HG03097 (cell line): Measurements from ENCODE around the gene BICRA.
"Not testable (repeated sequence)": the region's sequence is repeated elsewhere in the genome, so short reads cannot be mapped to it uniquely, and the experiment has no call there.

Experiments used
- ATAC-seq: cut with Tn5 transposase; IDR thresholded peaks from one replicate; pipeline ENCODE4 v1.9.1; 2021; ENCODE audit not compliant: unreplicated experiment, low FRiP score

Gene BICRA

DNA sequence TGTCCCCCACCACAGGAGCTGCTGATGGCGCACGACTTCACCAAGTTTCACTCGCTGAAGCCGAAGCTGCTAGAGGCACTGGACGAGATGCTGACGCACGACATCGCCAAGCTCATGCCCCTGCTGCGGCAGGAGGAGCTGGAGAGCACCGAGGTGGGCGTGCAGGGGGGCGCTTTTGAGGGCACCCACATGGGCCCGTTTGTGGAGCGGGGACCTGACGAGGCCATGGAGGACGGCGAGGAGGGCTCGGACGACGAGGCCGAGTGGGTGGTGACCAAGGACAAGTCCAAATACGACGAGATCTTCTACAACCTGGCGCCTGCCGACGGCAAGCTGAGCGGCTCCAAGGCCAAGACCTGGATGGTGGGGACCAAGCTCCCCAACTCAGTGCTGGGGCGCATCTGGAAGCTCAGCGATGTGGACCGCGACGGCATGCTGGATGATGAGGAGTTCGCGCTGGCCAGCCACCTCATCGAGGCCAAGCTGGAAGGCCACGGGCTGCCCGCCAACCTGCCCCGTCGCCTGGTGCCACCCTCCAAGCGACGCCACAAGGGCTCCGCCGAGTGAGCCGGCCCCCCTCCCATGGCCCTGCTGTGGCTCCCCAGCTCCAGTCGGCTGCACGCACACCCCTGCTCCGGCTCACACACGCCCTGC is 132.1 kb downstream of the BICRA start:
- ATAC-seq, result no peak

DNA sequence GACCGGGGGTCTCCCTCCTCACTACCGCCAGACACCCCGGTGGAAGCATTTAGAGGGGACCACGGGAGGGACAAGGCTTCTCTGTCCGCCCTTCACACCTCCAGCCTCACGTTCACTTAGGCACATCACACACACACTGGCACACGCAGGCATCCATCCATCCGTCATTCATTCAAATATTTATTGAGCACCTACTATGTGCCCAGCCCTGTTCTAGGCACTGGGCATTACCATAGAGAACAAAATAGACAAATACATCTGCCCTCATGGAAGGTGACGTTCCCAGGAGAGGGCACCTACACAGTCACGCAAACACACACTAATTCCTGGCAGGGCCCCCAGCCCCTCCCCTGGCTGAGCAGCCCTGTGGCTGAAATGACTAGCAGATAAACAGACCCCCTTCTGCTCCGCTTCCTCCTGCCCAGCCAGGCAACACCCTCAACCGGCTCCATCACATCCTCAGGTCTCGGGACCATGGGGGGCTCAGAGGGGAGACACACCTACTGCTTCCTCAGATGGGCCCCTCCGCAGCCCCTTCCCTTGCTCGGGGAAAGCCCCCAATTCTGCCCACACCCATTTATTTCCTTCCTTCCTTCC is 132.7 kb downstream of the BICRA start:
- ATAC-seq, result no peak

DNA sequence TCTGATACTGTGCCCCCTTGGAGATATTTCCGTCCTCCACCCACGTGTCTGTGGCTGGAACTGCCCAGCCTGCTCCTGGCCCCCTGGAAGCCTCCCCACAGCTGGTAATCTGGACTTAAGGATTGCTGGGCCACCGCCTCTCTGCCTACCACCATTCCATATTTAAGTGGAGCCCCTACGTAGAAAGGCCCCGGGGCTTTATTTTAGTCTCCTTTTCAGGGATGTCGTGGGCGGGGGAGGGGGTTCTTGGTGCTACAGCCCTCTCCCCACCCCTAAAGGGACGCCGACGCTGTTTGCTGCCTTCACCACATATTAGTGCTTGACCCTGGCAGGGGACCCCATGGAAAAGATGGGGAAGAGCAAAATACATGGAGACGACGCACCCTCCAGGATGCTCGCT is 133.7 kb downstream of the BICRA start:
- no peak for ATAC-seq

DNA sequence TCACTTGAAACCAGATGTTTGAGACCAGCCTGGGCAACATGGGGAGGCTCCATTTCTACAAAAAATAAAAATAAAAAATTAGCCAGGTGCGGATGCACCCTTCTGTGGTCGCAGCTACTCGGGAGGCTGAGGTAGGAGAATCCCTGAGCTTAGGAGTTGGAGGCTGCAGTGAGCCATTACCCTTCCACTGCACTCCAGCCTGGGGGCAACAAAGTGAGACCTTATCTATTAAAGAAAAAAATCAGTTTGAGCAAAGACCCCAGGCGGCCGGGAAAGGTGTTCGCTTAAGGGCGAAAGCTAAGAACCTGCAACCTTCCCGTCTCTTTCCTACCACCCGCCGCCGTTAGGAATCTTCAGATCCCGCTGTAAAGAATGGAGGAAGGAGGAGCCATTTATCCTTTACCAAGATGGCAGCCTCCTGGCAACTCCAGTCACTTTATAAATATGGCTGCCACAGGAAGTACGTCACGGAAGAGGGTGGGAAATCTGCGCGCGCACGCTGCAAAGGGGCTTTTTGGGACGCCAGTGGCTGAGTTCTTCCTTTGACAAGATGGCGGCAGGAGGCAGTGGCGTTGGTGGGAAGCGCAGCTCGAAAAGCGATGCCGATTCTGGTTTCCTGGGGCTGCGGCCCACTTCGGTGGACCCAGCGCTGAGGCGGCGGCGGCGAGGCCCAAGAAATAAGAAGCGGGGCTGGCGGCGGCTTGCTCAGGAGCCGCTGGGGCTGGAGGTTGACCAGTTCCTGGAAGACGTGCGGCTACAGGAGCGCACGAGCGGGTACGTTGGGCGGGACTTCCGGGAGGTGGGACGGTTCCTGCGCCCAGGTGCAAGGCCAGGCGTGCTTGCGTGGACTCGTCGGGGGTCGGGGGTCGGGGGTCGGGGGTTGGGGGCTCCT is 136.3 kb downstream of the BICRA start, which contains the start of gene NOP53:
Gene NOP53, plus strand, starts transcription at position 537 of the 892 bp plus-strand sequence. Its CDS starts 14 bp downstream, at position 551.
- peak; percentile 72 for ATAC-seq

DNA sequence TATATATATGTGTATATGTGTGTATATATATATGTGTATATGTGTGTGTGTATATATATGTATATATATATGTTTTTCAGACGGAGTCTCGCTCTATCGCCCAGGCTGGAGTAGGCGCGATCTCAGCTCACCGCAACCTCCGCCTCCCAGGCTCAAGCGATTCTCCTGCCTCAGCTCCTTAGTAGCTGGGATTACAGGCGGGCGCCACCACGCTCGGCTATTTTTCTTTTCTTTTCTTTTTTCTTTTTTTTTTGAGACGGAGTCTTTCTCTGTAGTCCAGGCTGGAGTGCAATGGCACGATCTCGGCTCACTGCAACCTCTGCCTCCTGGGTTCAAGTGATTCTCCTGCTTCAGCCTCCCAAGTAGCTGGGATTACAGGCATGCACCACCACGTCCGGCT is 137.2 kb downstream of the BICRA start:
- not testable (repeated sequence) for ATAC-seq

DNA sequence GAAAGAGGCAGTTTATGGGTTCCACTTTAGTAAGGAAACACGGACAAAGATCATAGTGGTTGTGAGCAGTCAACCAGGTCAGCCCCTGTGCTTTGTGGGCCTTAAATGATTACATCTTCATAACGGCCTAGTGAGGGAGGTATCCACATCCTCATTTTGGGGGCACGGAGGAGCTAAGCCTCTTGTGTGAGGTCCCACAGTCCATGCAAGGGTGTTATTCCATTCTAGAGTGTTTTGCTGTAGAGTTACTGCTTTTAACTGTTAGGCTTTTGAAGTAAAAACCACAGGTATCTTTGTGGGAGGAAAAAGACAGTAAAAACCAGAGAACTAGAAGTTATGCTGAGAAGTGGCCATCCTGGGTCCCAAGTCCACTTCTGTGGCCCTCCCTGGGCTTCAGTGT is 140.4 kb downstream of the BICRA start:
- ATAC-seq, result no peak

DNA sequence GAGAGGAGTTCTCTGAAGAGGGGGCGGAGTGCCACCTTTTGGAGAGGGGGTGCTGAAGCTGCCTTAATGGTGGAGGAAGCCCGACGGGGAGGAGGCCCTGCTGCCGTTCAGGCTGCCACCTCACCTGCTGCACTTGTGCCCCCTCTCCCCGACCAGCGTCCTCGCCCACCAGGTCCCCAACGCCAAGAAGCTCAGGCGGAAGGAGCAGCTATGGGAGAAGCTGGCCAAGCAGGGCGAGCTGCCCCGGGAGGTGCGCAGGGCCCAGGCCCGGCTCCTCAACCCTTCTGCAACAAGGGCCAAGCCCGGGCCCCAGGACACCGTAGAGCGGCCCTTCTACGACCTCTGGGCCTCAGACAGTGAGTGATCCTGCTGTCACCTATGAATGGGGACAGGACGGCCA is 141.8 kb downstream of the BICRA start:
- no peak for ATAC-seq

DNA sequence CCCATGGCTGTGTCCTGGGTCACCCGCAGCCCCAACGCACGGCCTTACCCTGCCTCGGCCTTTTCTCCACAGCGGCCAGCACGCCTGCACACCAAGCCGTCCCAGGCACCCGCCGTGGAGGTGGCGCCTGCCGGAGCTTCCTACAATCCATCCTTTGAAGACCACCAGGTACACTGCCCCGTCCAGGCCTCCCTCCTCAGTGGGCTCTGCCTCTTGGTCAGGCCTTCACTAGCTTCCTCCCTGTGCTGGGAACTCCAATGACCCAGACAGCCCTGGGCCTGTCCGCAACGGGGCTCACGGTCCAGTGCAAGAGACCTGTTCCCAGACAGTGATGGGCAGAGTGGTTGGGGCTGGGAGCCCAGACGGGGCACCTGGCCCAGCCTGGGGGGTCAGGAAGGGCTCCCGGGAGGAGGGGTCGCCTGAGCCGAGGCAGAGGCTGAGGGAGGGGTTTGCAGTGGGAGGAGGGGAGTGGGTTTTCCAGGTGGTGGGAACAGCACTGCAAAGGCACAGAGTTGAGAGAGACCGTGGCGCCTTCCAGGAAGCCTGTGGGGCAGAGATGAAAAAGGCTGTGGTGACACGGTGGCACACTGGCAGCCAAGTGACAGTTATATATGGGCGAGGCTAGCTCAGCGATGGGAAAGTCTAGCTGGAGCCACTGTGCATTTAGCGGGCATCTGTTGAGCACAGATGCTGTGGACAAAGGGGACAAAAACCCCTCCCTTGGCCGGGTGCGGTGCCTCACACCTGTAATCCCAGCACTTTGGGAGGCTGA is 143.7 kb downstream of the BICRA start:
- ATAC-seq, result no peak
